Tongue (tissue), 2 donors: Measurements from ENCODE around the gene METTL25B. TPM values are rescaled to one million over a fixed set of nuclear protein-coding genes. Genes with fewer than 3 reads are reported as not detected.

ENCODE experiments used
- DNase-seq: peaks from one replicate; pipeline ENCODE4 v3.0.0-alpha.2; 2015
- total RNA-seq: library from RNA; depleted of rRNA; stranded (reverse); fragments of >200 nt; gene quantifications from one replicate; pipeline ENCODE4 v1.2.3, GENCODE V29; 2014

Gene METTL25B
- total RNA-seq, 1 donor from 2014 or later, result 7.0 TPM

DNA sequence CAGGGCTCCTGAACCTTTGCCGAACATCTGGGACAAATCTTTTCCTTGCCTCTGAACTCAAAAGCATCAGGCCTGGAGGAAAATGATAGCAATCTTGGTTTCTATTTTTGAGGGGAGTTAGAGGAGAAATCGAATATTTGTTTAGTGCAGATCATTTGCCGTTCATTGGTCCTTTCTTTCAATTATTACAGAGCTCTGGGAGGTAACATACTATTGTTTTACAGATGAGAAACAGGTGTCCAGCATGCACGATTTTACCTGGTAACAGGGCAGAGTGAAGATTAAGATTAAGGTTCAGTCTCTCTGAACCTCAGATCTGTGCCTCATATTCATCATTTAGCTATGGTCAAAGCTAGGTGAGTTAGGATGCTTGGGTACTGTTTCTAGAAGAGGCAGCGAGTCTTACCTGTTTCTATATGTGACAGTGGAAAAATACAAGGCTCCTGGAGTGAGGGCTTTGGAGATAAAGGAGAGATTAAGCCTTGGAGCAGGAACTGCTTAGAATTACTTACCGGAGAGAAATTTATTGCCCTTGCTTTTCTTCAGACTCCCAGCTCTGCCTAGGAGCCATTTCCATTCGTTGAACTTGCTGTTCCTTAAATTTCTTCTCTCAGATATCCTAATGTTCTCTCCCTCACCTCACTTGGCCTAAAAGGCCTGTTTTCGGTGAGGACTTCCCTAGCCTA is 40.5 kb downstream of the METTL25B start:
- no peak for DNase-seq

DNA sequence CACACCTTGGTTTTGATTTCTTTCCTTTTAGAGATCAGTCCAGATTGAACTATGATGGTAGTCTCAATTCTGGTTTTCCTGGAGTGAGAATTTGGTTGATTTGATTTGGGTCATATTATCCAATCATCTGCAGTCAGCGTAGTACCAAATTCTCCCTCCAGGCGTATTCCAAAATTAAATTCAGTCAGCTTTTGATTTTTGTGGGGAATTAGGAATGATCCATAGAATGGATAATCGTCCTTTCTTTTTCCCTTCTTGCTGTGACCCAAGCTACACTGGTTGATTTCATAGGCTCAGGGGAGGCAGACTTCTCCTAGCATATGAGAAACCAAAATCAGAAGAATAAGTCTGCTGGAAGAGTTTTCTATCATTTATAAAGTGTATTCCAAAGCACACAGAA is 44.0 kb downstream of the METTL25B start:
- no peak for DNase-seq

DNA sequence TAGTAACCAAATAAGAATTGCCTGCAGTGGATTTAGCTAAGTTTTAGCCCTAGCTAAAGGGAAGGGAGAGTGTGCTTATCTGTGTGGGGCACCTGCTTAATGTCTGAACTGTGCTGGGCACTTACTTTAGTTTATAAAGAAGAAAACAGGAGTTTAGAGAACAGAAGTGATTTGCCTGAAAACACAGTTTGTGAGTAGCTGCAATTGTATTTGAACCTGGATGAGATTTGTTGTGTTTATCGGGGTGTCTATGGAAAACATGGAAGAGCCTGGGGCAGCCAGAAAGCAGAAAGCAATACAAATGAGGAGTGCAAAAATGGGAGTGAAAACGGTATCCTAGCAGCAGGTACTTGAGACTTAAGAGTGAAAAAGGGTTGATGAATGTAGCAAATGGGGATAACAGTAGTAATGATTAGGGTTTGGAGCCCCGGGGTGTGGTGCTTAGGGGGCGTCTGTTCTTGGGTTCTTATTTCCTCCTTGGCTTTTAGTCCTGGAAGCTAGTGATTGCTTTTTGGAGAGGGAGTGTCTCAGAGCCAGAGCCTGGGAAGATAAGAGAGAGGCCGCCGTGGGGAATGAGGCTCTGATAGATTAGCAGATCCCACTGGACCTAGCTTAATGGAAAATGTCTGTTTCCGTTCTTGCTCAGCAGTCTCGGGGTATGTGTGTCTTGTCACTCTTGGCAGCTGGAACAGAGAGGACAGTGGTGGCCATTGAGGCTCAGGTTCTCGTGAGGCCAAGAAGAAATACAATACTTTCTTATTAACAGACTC is 44.6 kb downstream of the METTL25B start:
- DNase-seq, result no peak

DNA sequence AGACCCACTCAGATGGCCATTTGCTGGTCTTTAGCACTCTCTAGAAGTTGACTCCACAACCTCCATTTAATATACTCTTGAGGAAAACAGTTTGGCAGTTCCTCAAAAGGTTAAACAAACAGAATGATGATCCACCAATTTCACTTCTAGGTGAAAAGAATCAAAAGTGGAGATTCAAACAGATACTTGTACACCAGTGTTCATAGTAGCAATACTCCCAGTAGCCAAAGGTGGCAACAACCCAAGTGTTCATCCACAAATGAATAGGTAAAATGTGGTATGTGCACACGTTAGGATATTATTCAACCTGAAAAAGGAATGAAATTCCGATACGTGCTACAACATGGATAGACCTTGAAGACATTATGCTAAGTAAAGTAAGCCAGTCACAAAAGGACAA is 45.3 kb downstream of the METTL25B start:
- DNase-seq, result no peak

DNA sequence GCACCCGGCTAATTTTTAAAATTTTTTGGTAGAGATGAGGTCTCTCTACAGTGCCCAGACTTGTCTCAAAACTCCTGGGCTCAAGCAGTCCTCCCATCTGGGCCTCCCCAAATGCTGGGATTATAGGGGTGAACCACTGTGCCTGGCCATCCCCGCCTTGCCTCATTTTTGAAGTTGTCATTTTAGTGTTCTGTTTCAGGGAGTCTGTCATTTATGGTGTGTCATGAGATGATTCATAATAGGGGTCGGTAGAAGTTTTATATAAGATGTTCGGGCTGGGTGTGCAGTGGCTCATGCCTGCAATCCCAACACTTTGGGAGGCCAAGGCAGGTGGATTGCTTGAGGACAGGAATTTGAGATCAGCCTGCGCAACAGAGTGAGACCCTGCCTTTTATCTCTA is 47.5 kb downstream of the METTL25B start:
- no peak for DNase-seq

DNA sequence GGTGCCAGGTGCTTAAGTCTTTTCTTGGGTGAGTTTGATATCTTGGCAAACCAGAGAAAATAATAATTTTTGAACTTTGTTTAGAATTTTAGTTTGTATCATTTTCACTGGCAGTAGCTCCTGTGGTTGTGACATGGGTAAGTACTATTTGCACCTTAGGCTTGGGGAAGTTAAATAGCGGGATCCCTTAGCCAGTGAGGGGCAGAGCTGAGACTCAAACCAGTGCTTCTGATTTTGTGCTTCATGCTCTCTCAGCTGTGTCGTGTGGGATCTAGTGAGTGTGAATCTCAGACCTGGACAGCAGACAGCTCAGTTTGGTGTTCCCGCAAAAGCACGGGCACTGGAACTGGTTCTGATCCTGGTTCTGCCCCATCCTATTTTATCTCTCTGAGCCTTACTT is 48.7 kb downstream of the METTL25B start:
- no peak for DNase-seq

DNA sequence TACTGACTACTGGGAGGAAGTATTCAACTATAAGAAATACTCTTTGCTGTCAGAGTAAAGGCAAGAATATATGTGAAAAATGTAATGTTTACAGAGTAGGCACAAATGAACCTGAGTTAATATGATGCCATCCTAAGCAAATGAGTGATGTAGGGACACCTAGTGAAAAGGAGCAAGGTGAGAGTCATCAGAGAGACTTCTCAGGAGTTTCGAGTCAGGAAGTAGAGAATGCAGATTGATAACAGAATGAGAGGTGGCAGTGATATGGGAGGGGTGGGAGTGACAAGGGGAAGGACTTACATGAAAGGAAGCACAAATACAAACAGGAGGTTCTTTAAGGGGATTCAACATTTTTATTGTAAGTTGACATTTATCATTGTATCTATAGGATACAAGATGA is 49.3 kb downstream of the METTL25B start:
- no peak for DNase-seq

DNA sequence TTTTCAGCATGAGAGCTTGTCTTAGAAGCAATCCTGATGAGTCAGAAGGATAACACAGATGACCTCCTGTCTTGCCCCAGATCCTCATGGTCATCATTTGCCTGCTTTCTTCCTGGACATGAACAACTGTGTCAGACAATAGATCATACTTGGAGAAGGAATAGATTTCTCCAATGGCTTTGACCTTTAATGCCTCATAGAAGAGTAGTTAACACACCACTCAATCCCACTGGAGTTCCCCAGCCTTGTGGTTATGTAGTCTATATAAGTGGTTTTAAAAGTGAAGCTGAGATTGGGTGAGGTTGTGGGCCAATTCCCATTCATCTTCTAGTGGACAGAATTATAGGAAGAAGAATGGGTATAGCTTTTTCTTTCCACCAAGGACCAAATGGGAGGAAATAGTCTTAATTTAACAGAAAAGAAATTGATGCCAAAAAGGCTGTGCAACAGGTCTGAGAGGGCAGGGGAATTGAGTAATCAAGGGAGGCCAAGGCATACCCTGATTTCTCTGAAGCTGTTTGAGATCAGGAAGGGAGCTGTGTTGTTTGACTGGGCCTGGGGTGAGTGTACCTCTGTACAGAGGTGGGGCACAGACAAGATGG is 53.4 kb downstream of the METTL25B start:
- no peak for DNase-seq

DNA sequence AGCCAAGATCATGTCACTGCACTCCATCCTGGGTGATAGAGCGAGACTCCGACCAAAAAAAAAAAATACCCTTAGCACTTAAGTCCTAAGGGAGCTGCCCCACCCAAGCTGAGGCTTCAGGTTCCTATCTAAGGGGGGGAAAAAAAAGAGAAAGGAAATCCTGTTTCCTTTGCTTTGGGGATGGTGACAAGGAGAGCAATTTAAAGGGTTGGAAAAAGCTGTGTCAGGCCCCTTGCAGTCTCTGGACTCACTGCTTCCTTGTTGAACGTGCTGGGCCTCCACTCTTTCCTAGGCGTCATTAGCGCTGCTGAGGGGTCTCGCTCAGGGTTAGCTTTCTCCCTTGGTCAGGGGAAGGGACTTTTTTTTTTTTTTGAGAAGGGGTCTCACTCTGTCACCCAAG is 57.2 kb downstream of the METTL25B start:
- DNase-seq, result no peak

Other genes with a start within 250 kb of the METTL25B start
- gene MEF2D, start 227.7 kb upstream of the METTL25B start, total RNA-seq, result 23.6 TPM
- gene IQGAP3, start 155.9 kb upstream of the METTL25B start, total RNA-seq, result 10.3 TPM
- 0.82 TPM for gene TTC24, start 148.7 kb upstream of the METTL25B start, total RNA-seq
- 35.1 TPM for gene NAXE, start 136.7 kb upstream of the METTL25B start, total RNA-seq
- 14.5 TPM for gene GPATCH4, start 127.0 kb upstream of the METTL25B start, total RNA-seq
- not detected for gene HAPLN2, start 109.1 kb upstream of the METTL25B start, total RNA-seq
- gene BCAN, start 86.4 kb upstream of the METTL25B start, total RNA-seq, result 1.5 TPM
- 216 TPM for gene NES, start 51.1 kb upstream of the METTL25B start, total RNA-seq
- gene CRABP2, start 22.9 kb upstream of the METTL25B start, total RNA-seq, result 53.1 TPM
- gene ISG20L2, start 297 bp downstream of the METTL25B start, total RNA-seq, result 7.8 TPM
- gene MRPL24, start 12.6 kb downstream of the METTL25B start, total RNA-seq, result 35.0 TPM
- 130 TPM for gene HDGF, start 23.2 kb downstream of the METTL25B start, total RNA-seq
- 23.3 TPM for gene PRCC, start 39.1 kb downstream of the METTL25B start, total RNA-seq
- not detected for gene SH2D2A, start 88.4 kb downstream of the METTL25B start, total RNA-seq
- 0.21 TPM for gene INSRR, start 130.6 kb downstream of the METTL25B start, total RNA-seq
- gene NTRK1, start 132.4 kb downstream of the METTL25B start, total RNA-seq, result 0.82 TPM
- 13.6 TPM for gene PEAR1, start 165.2 kb downstream of the METTL25B start, total RNA-seq
- gene LRRC71, start 192.2 kb downstream of the METTL25B start, total RNA-seq, result not detected